HG03439 (cell line): ENCODE data around the gene KRT72.

Experiments
- ATAC-seq: cut with Tn5 transposase; IDR thresholded peaks from one replicate; pipeline ENCODE4 v1.9.1; 2021; ENCODE audit warnings: mild to moderate bottlenecking, moderate library complexity; ENCODE audit not compliant: unreplicated experiment

KRT72 gene

GRCh38 chr12:52551216-52551865 lies 49.9 kb downstream of the KRT72 start:
- no peak for ATAC-seq

- ATAC-seq, result no peak
These were observed 55.1 kb downstream of the KRT72 start for GRCh38 chr12:52546126-52546525.

DNA sequence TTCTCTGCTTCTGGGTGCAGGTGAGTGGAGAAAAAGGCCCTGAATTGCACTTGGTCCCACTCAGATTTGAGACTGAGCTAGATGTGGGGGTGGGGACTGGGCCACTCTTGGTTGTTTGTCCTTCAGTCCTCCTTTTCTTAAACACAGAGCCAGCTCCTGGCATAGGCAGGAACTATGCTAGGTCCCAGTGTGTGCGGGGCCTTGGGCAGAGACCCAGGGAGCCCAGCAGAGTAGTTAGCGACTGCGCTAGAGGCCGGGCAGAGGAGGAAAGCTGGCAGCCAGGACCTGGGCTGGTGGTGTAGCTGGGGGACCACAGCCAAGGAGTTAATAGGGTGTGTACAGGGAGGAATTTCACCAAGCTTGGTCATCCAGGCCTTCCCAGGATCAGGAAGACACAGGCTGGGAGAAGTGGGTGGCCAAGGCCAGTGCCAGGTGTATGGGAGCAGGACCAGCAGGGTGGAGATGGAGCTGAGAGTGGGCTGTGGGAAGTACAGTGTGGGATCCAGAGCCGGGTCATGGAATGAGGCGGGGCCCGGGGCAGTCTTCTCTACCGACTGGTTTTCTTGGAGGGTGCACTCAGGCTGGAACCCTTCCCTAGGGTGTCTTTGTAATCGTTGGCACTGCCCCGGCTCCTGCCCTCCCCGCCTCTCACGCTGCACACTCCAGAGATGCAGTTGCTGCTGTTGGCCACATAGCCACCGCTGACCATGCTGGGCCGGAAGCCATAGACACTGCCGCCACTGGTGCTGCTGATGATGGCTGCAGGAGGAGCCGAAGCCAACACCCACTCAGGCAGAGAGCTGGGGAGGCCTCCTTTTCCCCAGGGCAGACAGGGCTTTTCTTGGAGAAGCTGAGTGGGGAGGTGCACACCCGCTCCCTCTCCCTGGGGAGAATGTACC lies 57.0 kb downstream of the KRT72 start:
- ATAC-seq, result no peak

DNA sequence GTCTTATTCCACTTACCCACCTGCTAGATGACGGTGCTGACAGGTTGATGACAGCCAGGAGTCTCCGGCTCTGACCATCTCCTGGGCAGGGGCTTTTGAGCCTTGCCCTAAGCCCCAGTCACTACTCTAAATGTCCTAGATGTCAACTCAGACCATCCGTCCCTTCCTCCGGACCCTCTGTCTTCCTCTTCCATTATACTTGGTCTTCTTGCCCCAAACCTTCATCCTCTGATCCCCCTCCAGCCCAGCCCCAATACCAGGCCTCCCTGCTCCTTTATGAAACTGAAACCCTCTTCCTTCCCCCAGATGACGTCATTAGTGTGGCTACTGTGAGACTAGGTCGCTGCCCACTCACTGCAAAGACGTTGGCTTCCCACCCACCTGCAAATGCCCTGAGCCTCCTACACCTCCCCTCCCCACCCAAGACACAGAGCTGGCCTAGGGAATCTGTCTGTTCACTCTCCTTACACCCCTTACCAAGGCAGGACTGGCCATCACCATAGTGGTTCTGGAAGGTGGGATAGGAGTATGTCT lies 58.4 kb downstream of the KRT72 start:
- ATAC-seq, result no peak

GRCh38 chr12:52542157-52542556 lies 59.1 kb downstream of the KRT72 start:
- ATAC-seq, result no peak

- ATAC-seq, result no peak
These were observed 59.6 kb downstream of the KRT72 start for GRCh38 chr12:52541709-52542108.

DNA sequence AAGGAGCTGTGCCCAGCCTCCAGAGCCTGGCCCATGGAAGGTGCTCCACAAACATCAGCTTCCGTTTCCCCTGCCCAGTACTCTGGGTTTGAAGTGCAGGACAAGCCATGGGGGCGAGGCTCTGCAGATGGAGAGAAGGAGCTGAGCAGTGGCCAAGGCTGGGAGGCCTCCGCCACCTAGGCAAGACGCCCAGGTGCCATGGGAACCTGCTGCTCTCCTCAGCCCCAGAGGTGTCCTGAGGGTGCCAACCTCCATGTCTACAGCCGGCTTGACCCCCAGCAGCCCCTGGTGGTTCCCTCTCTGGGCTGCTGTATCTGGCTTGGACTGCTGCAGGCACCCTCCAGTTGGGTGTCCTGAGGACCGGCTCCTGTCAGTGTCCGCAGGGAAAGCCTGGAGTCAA lies 60.7 kb downstream of the KRT72 start:
- no peak for ATAC-seq

DNA sequence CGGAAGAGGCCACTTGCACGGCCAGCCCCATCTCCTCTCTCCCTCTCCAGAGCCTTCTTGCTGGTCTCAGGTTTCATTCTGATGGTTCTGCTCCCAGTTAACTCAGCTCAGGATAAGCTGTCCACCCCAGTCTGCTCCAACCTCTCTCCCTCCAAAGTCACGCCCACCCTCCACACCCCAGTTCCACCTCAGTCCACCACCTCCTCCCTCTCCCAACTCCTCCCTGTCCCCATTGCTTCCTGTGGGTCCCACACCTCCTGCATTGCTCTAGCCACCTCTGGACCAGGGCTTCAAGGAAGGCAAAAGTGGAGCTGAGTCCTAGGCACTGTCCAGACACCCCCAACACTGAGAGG lies 61.5 kb downstream of the KRT72 start:
- ATAC-seq, result no peak

DNA sequence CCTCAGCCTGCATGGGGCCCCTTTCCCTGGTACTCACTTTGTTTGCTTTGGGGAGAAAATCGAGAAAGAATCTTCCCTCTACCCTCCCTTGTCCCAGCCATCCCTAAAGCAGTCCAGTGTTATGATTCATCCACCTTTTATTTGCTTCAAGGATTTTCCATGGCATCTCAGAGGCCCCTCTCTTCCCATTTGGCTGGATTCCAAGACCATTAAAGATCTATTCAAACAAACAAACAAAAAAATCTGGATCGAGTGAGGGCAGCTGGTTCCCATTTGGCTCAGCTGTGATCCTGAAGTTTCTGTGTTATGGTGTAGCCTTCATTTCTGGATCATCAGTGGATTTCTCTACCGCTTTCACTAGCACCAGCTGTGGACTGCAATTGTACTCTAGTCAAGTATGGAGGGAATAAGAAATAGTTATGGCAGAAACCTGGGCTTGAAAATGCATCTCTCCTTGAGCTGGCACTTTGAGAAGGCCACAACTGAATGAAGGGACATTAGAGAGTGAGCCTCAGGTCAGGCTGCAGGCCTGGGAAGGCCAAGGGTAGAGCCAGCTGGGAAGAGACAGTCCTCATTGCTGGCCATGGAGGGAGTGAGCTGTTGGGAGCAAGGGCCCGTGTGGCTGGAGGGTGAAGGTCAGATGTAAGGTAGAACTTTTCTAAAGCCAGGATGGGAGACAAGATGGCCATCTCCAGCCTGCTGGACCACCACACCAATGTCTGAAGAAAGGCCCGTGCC lies 62.0 kb downstream of the KRT72 start:
- no peak for ATAC-seq

GRCh38 chr12:52537101-52537500 lies 64.2 kb downstream of the KRT72 start:
- no peak for ATAC-seq
